HepG2 (cell line): ENCODE results near the gene TREML4. TPM values are rescaled to one million over a fixed set of nuclear protein-coding genes. Genes with fewer than 3 reads are reported as not detected.
"Not testable (repeated sequence)": the region's sequence is repeated elsewhere in the genome, so short reads cannot be mapped to it uniquely, and the experiment has no call there.

Experiments
- ATAC-seq: fragments of 200-7000 bp; cut with Tn5 transposase; 3 replicates; pipeline ENCODE4 v1.9.1; 2020; ENCODE audit warnings: mild to moderate bottlenecking, moderate library complexity
- BruUV-seq: library from RNA; stranded (reverse); fragments of 400-500 nt; replicated peaks from 2 replicates; lab custom pipeline; 2021; lab: Mats Ljungman, UMichigan
- CTCF ChIA-PET: fragments of 300-600 bp; formaldehyde crosslinking; extraction: SDS; loops from one replicate; lab custom pipeline; 2021; ENCODE audit warnings: low total read pairs, inconsistent platforms, low intra/inter-chr PET ratio; lab: Yijun Ruan, JAX
- POLR2A ChIA-PET: fragments of 350-600 bp; sonication (Branson Sonifier 250); formaldehyde crosslinking; loops from one replicate; lab custom pipeline; 2020; ENCODE audit warnings: antibody characterized with exemption, inconsistent platforms; lab: Yijun Ruan, JAX
- DNase-seq: peaks from one replicate; pipeline ENCODE4 v3.0.0-alpha.2; 2015; ENCODE audit warnings: low spot score
- FAIRE-seq: peaks from 3 replicates; lab custom pipeline; 2011; peaks lifted over from hg19 to GRCh38; lab: Jason Lieb, UNC
- H2AFZ ChIP-seq: one replicate; pipeline ENCODE4 v1.6.1; 2011; ENCODE audit warnings: low read length, inconsistent platforms
- H3K27ac ChIP-seq: fragments of 300-600 bp; 3 replicates; pipeline ENCODE4 v1.8.0; 2011; ENCODE audit warnings: mixed run types, mild to moderate bottlenecking, mixed read lengths, low read length, inconsistent platforms; ENCODE audit not compliant: insufficient read depth; ENCODE audit errors: extremely low read length
- H3K27me3 ChIP-seq, 2 experiments: fragments of 200-600 bp in 1 of 2; 2 replicates in 1 of 2; 3 replicates in 1 of 2; pipeline versions ENCODE4 v1.6.0 to v1.8.0; 2011; ENCODE audit warnings: low read length in 2 of 2, mild to moderate bottlenecking in 2 of 2, moderate library complexity in 2 of 2, inconsistent platforms in 1 of 2; ENCODE audit not compliant: insufficient read depth in 2 of 2, control insufficient read depth in 1 of 2
- H3K36me3 ChIP-seq, 2 experiments: fragments of 200-600 bp in 1 of 2; replicated peaks in 1 of 2; 2 replicates in 1 of 2; 3 replicates in 1 of 2; pipeline versions ENCODE4 v1.5.1 to v1.8.0; 2011; ENCODE audit warnings: low read length in 2 of 2, inconsistent platforms in 1 of 2; ENCODE audit not compliant: insufficient read depth in 2 of 2, control insufficient read depth in 1 of 2
- H3K4me1 ChIP-seq: 2 replicates; pipeline ENCODE4 v1.5.1; 2012; ENCODE audit warnings: low read length, inconsistent platforms; ENCODE audit not compliant: insufficient read depth
- H3K4me2 ChIP-seq: 2 replicates; pipeline ENCODE4 v1.6.0; 2011; ENCODE audit warnings: low read depth, low read length, inconsistent platforms
- H3K4me3 ChIP-seq, 3 experiments: fragments of 200-600 bp in 1 of 3; sonication (generic), shearing (Covaris generic) in 1 of 3; replicated peaks in 1 of 3; 2 replicates each; pipeline ENCODE4 v1.5.1; 2011 to 2016; ENCODE audit warnings: low read length in 3 of 3, inconsistent platforms in 2 of 3, low read depth in 2 of 3, mild to moderate bottlenecking in 2 of 3, control low read depth in 1 of 3, mixed read lengths in 1 of 3; ENCODE audit not compliant: insufficient read depth in 1 of 3
- H3K79me2 ChIP-seq: one replicate; pipeline ENCODE4 v1.6.1; 2011; ENCODE audit warnings: low read length, inconsistent platforms; ENCODE audit not compliant: insufficient read depth
- H3K9ac ChIP-seq: 2 replicates; pipeline ENCODE4 v1.6.0; 2011; ENCODE audit warnings: mild to moderate bottlenecking, low read depth, low read length, inconsistent platforms; ENCODE audit not compliant: insufficient read depth
- H3K9me3 ChIP-seq: 2 replicates; pipeline ENCODE4 v1.5.1; 2012; ENCODE audit warnings: mild to moderate bottlenecking, low read length
- H4K20me1 ChIP-seq: 2 replicates; pipeline ENCODE4 v1.6.0; 2011; ENCODE audit warnings: inconsistent platforms, mild to moderate bottlenecking, low read length, moderate library complexity; ENCODE audit not compliant: insufficient read depth
- ARNT2 ChIP-seq: sonication (generic); formaldehyde crosslinking; IDR thresholded peaks from 2 replicates; pipeline ENCODE4 v1.8.0; 2022; ENCODE audit warnings: mild to moderate bottlenecking, low read depth, missing genetic modification reagents, moderate library complexity
- CREM ChIP-seq, 2 experiments: sonication (generic) in 1 of 2; formaldehyde crosslinking in 1 of 2; IDR thresholded peaks; 2 replicates each; pipeline versions ENCODE4 v1.4.0 to v1.6.1; 2016 to 2020; ENCODE audit warnings: antibody characterized with exemption in 1 of 2, mild to moderate bottlenecking in 1 of 2, missing genetic modification reagents in 1 of 2
- POLR2A ChIP-seq, 2 experiments: IDR thresholded peaks; 2 replicates each; pipeline ENCODE4 v1.6.1; 2011; ENCODE audit warnings: low read depth in 2 of 2, low read length in 2 of 2, mild to moderate bottlenecking in 1 of 2, moderate library complexity in 1 of 2; ENCODE audit not compliant: insufficient read depth in 1 of 2
- SAP130 ChIP-seq: IDR thresholded peaks from 2 replicates; pipeline ENCODE4 v1.6.1; 2016; ENCODE audit warnings: low read depth
- SOX5 ChIP-seq: IDR thresholded peaks from 2 replicates; pipeline ENCODE4 v1.6.1; 2016; ENCODE audit warnings: borderline replicate concordance
- ZNF224 ChIP-seq: sonication (generic); formaldehyde crosslinking; IDR thresholded peaks from 2 replicates; pipeline ENCODE4 v1.5.0; 2020; ENCODE audit warnings: mild to moderate bottlenecking, missing genetic modification reagents
- ZNF292 ChIP-seq: sonication (generic); formaldehyde crosslinking; IDR thresholded peaks from 2 replicates; pipeline ENCODE4 v1.8.1; 2022; ENCODE audit warnings: mild to moderate bottlenecking, low read depth, missing genetic modification reagents, borderline replicate concordance
- WGBS: methylation state at CpG from one replicate; pipeline ENCODE4 v1.1.6; 2017; ENCODE audit warnings: low lambda C conversion rate; 5-methylcytosine and 5-hydroxymethylcytosine counted together
- in situ Hi-C: cut with HindIII; loops from 2 replicates; pipeline ENCODE4 v1.10.0; 2017; ENCODE audit warnings: low pct_unique_long_range_greater_than_20kb; ENCODE audit not compliant: extremely low pct_ligation_motif_present
- intact Hi-C: fragments of 100-400 bp; cut with micrococcal nuclease; formaldehyde crosslinking; loops from one replicate; pipeline ENCODE4 v1.10.0; 2022; ENCODE audit not compliant: unreplicated experiment
- polyA plus RNA-seq, 8 experiments: library from polyadenylated mRNA; depleted of rRNA in 3 of 8; stranded (reverse) in 7 of 8; unstranded in 1 of 8; fragments of >200 nt; fragmentation: Illumina TruSeq in 4 of 8; extraction: Trizol in 4 of 8; gene quantifications; 2 replicates each; pipeline versions ENCODE4 v1.2.1 to v1.2.3, GENCODE V29; 2011 to 2016; ENCODE audit warnings: low read depth in 4 of 8, missing spikeins in 1 of 8, mixed read lengths in 1 of 8; ENCODE audit not compliant: insufficient read depth in 1 of 8
- total RNA-seq, 5 experiments: library from RNA; depleted of rRNA; stranded (reverse); fragments of >200 nt; fragmentation: Illumina TruSeq; extraction: Trizol; gene quantifications; 2 replicates each; pipeline ENCODE4 v1.2.3, GENCODE V29; 2016; ENCODE audit warnings: low read depth in 1 of 5

TREML4 gene
- total and polyA plus RNA-seq, 2 of the 13 experiments (the other 11 are each of a cell fraction or from before 2014, with no cell fraction given), result not detected

GRCh38 chr6:41186031-41186562, 42.1 kb upstream of the TREML4 start:
- in situ Hi-C loops, result no loop called here
- intact Hi-C loops, result no loop called here
- Histone ChIP-seq H3K9ac (no peak overlapping the region), H2AFZ (no peak overlapping the region), H3K27ac (no peak overlapping the region), H3K79me2 (no peaks in the 10 kb centered on the region), H3K4me2 (no peak overlapping the region), H3K27me3 (peaks cover 6 to 27% of the 10 kb centered on the region in 2 experiments; a peak in 4 of 5 replicates), H4K20me1 (no peaks in the 10 kb centered on the region), H3K36me3 (no peaks in the 10 kb centered on the region), H3K4me3 (no peak overlapping the region), H3K4me1 (peaks cover under 1% of the 10 kb centered on the region; the same call in 1 of the 2 replicates), H3K9me3 (peaks cover 17% of the 10 kb centered on the region)
- ChIA-PET POLR2A (no interaction called here), CTCF (no interaction called here)
- FAIRE-seq, result no peak
- no peak for DNase-seq
- 17% methylated on average over 10 of the region's 10 CpGs for WGBS
- BruUV-seq, result no TSS peak
- TF ChIP-seq POLR2A (IDR thresholded peaks at IDR 0.05; ENCODE audit: insufficient read depth in 1 of 2, low read depth in 2 of 2, low read length in 2 of 2), result no peak
- no peak for TF ChIP-seq ZNF292 (CRISPR knock-in tag)
- no peak for TF ChIP-seq ARNT2
- no peak for TF ChIP-seq ZNF224
- no peak for ATAC-seq

- Histone ChIP-seq H3K9ac (no peak overlapping the region), H3K4me1 (no peaks in the 10 kb centered on the region), H3K4me3 (no peak overlapping the region), H3K9me3 (peaks cover 17% of the 10 kb centered on the region), H3K36me3 (no peaks in the 10 kb centered on the region), H3K4me2 (no peak overlapping the region), H3K79me2 (no peaks in the 10 kb centered on the region), H4K20me1 (no peaks in the 10 kb centered on the region), H3K27ac (no peak overlapping the region), H2AFZ (no peak overlapping the region), H3K27me3 (peaks cover 8 to 35% of the 10 kb centered on the region in 2 experiments)
- ATAC-seq (no peak), FAIRE-seq (no peak), DNase-seq (no peak)
- POLR2A ChIA-PET, result no interaction called here
- BruUV-seq, result no TSS peak
- CTCF ChIA-PET, result no interaction called here
- in situ Hi-C loops (no loop called here), intact Hi-C loops (no loop called here)
- 23% methylated on average over 8 of the region's 8 CpGs for WGBS
- TF ChIP-seq SOX5 (no peak), CREM (IDR thresholded peaks at IDR 0.05) (no peak), CREM (CRISPR knock-in tag; IDR thresholded peaks at IDR 0.05) (no peak), SAP130 (CRISPR knock-in tag) (no peak)
Measured at GRCh38 chr6:41187924-41188886, 39.9 kb upstream of the TREML4 start.

GRCh38 chr6:41189046-41189445, 39.1 kb upstream of the TREML4 start:
- H3K4me3 ChIP-seq, H3K9ac ChIP-seq, H3K79me2 ChIP-seq, H3K4me1 ChIP-seq, H2AFZ ChIP-seq, DNase-seq, H3K27ac ChIP-seq, H3K4me2 ChIP-seq, POLR2A ChIA-PET, H3K36me3 ChIP-seq, intact Hi-C loops, BruUV-seq, H4K20me1 ChIP-seq, ATAC-seq, in situ Hi-C loops, FAIRE-seq, CTCF ChIA-PET: not testable (repeated sequence)
- H3K27me3 ChIP-seq, result peaks cover 8 to 36% of the 10 kb centered on the region in 2 experiments
- H3K9me3 ChIP-seq, result peaks cover 17% of the 10 kb centered on the region
